ENCODE results near the gene ZBTB8OS.
"Not testable (repeated sequence)": the region's sequence is repeated elsewhere in the genome, so short reads cannot be mapped to it uniquely, and the experiment has no call there.

The ZBTB8OS gene

DNA sequence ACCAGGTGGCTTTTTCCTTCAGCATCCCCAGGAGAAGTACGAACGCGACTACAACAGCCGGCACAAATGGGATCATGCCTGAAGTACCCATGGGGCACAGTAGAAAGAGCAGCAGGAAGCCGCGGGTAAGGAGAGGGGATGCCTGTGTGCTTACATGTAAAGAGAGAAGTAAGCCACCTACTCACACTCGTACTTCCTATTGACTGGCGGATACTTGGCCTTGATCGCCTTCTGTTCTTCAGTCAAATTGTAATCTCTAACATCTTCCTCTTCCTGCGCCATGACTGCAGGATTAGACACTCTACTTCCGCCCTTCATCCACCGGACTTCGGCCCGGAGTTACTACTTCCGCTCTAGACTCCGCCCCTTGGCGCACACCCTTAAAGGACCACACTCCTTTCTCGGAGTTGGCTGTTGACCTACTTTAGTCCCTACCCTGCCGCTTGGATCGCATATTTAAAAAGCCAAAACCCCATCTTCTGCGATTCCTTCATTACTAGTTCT lies at the start of gene ZBTB8OS:
Gene ZBTB8OS, minus strand, starts transcription at position 303 of the 504 bp plus-strand sequence. Its CDS starts 21 bp downstream, at position 282.
- peak; percentile 82 for DNase-seq (ENCODE audit: low read depth, low spot score)

- DNase-seq (ENCODE audit: low read depth, low spot score): not testable (repeated sequence)
Observed at GRCh38 chr1:32696996-32697395, 46.6 kb upstream of the ZBTB8OS start.

- no peak for DNase-seq (ENCODE audit: low read depth, low spot score)
Observed at GRCh38 chr1:32696041-32696440, 45.7 kb upstream of the ZBTB8OS start.

- DNase-seq (ENCODE audit: low read depth, low spot score): no peak
Observed at GRCh38 chr1:32695098-32695904, 45.0 kb upstream of the ZBTB8OS start.

GRCh38 chr1:32693455-32694174 lies 43.3 kb upstream of the ZBTB8OS start:
- DNase-seq (ENCODE audit: low read depth, low spot score): no peak

DNA sequence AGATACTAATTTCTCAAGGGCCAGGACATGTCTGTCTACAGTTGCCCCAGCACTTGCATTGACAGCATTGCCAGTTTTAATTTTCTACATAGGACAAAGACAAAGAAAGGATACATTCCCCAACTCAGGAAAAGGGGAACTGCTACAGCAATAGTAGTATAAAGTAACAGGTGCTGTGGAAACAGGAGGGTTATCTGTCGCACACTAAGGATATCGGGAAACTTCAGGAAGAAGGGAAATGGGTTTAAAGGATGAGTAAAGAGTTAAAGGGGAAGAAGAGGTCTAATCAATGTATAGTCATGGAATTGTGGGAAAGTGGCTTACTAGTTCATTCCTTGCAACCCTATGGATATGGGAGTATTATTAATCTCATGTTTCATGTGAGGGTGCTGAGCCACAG lies 36.0 kb upstream of the ZBTB8OS start:
- no peak for DNase-seq (ENCODE audit: low read depth, low spot score)

GRCh38 chr1:32685498-32685897 lies 35.1 kb upstream of the ZBTB8OS start:
- no peak for DNase-seq (ENCODE audit: low read depth, low spot score)

GRCh38 chr1:32684167-32684811 lies 33.9 kb upstream of the ZBTB8OS start:
- no peak for DNase-seq (ENCODE audit: low read depth, low spot score)

DNA sequence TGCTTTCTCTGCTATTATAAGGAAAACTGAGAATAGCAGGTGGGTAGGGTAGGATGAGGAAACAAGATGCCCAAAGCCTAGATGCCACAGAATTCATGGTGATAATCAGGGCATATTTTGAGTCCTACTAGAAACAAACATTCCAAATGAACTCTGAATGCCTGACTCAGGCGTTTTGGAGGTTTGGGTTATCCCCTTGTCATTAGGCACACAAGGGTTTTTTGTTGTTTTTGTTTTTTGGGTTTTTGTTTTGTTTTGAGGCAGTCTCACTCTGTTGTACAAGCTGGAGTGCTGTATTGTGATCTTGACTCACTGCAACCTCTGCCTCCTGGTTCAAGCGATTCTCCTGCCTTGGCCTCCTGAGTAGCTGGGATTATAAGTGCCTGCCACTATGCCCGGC lies 33.0 kb upstream of the ZBTB8OS start:
- DNase-seq (ENCODE audit: low read depth, low spot score): no peak

- no peak for DNase-seq (ENCODE audit: low read depth, low spot score)
Observed at GRCh38 chr1:32681999-32682398, 31.6 kb upstream of the ZBTB8OS start.

- DNase-seq (ENCODE audit: low read depth, low spot score): no peak
Observed at GRCh38 chr1:32681509-32681908, 31.2 kb upstream of the ZBTB8OS start.

DNA sequence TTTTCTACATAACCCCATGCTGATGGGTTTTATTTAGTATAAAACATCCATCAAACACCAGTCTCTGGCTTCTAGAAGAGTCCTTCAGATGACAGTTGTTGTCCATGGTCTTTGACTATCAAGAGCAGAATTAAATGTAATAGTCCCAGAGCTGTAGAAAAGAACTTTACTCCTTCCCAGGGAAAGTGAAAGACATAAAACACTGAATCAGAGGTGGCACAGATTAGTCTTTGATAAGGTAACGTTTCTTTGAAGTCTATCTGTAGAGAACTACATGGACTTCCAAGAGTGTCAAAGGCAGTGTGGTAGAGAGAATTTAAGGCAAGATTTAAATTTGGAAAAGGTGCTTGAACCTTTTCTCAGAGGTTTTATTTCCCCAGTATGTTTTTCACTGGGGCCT lies 30.3 kb upstream of the ZBTB8OS start:
- DNase-seq (ENCODE audit: low read depth, low spot score): no peak

- DNase-seq (ENCODE audit: low read depth, low spot score): not testable (repeated sequence)
Observed at GRCh38 chr1:32679993-32680392, 29.6 kb upstream of the ZBTB8OS start.

DNA sequence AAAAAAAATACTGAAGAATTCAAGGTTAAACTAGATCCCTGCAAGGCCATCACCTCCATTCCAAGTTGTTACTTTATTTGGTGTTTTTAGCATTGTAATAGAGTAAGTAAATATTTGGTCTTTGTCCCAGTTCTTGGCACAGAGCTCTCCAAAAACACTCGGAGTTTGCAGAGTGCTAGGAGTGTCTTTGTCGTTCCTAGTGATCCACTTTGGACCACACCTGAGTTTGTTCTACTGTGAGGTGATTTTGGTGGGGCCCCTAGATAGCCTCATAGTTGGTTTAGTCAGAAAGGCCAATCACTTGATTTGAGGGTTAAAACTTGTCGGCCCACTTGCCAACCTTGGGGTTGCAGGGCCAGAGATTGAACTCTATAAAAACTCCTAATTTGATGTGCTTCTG lies 26.6 kb upstream of the ZBTB8OS start:
- no peak for DNase-seq (ENCODE audit: low read depth, low spot score)

- DNase-seq (ENCODE audit: low read depth, low spot score): not testable (repeated sequence)
Observed at GRCh38 chr1:32668716-32669115, 18.4 kb upstream of the ZBTB8OS start.

- no peak for DNase-seq (ENCODE audit: low read depth, low spot score)
Observed at GRCh38 chr1:32666901-32667566, 16.7 kb upstream of the ZBTB8OS start.

GRCh38 chr1:32665915-32666314 lies 15.6 kb upstream of the ZBTB8OS start:
- DNase-seq (ENCODE audit: low read depth, low spot score): no peak

- DNase-seq (ENCODE audit: low read depth, low spot score): no peak
Observed at GRCh38 chr1:32659581-32659980, 9.2 kb upstream of the ZBTB8OS start.

- no peak for DNase-seq (ENCODE audit: low read depth, low spot score)
Observed at GRCh38 chr1:32652244-32652962, 2.1 kb upstream of the ZBTB8OS start.

DNA sequence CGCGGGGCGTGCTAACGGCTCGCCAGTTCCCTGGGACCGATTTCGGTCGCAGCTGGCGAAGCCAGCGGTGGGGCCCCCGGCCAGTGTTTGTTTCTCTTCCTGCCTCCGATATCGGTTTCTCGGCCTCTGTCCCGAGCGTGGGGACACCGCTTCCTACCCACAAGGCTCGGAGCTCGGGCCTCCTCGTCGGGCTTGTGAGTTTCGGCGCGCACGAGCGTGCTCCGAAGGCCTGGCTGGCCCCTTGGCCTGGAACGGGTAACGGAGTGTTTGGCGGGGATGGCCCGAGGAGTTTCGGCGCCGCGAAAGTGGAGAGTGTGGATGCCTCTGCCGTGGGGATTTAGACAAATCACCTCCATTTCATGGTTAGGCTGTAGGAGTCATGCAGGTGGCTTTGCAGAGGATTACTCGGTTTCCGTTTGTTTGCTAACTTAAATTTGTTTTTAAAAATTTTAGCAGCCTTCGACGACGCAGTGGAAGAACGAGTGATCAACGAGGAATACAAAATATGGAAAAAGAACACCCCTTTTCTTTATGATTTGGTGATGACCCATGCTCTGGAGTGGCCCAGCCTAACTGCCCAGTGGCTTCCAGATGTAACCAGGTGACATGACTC lies 1.2 kb upstream of the ZBTB8OS start:
- DNase-seq (ENCODE audit: low read depth, low spot score): no peak

Data from smooth muscle cell of the brain vasculature (primary cell).